GM19193 (cell line): ENCODE data around the gene TECTB.

ENCODE experiments used
- POLR2A ChIP-seq: IDR thresholded peaks from 4 replicates; pipeline ENCODE4 v1.6.1; 2011; ENCODE audit not compliant: insufficient read depth, insufficient read length; ENCODE audit errors: extremely low read depth

TECTB gene

GRCh38 chr10:112330607-112331160, 47.5 kb downstream of the TECTB start:
- no peak for TF ChIP-seq POLR2A

GRCh38 chr10:112332022-112332421, 48.8 kb downstream of the TECTB start:
- TF ChIP-seq POLR2A, result no peak

GRCh38 chr10:112332509-112333228, 49.5 kb downstream of the TECTB start:
- TF ChIP-seq POLR2A, result no peak

- no peak for TF ChIP-seq POLR2A
Observed at GRCh38 chr10:112333452-112333851, 50.3 kb downstream of the TECTB start.

- TF ChIP-seq POLR2A, result no peak
Observed at GRCh38 chr10:112335111-112335867, 52.1 kb downstream of the TECTB start.

- TF ChIP-seq POLR2A, result no peak
Observed at GRCh38 chr10:112335868-112336265, 52.7 kb downstream of the TECTB start.

- TF ChIP-seq POLR2A, result no peak
Observed at GRCh38 chr10:112336556-112337201, 53.5 kb downstream of the TECTB start.

- TF ChIP-seq POLR2A, result no peak
Observed at GRCh38 chr10:112338957-112339356, 55.8 kb downstream of the TECTB start.

- TF ChIP-seq POLR2A, result no peak
Observed at GRCh38 chr10:112340601-112341000, 57.4 kb downstream of the TECTB start.

- TF ChIP-seq POLR2A, result no peak
Observed at GRCh38 chr10:112343056-112343806, 60.0 kb downstream of the TECTB start.

GRCh38 chr10:112344261-112344660, 61.1 kb downstream of the TECTB start:
- TF ChIP-seq POLR2A, result no peak

- TF ChIP-seq POLR2A, result no peak
Observed at GRCh38 chr10:112345202-112345601, 62.0 kb downstream of the TECTB start.

GRCh38 chr10:112345743-112346142, 62.5 kb downstream of the TECTB start:
- no peak for TF ChIP-seq POLR2A

- no peak for TF ChIP-seq POLR2A
Observed at GRCh38 chr10:112346774-112347173, 63.6 kb downstream of the TECTB start.

GRCh38 chr10:112347709-112348671, 64.8 kb downstream of the TECTB start:
- no peak for TF ChIP-seq POLR2A
